Neural cell (in vitro differentiated cells): ENCODE measurements around the gene GRWD1. TPM values are rescaled to one million over a fixed set of nuclear protein-coding genes. Genes with fewer than 3 reads are reported as not detected.

ENCODE experiments used
- H2AFZ ChIP-seq: fragments of 200-600, 300-800 bp; sonication (generic), shearing (Covaris generic); 2 replicates; pipeline ENCODE4 v1.6.0; 2014; ENCODE audit warnings: low read depth, mild to moderate bottlenecking, antibody characterized with exemption, low read length, moderate library complexity
- H3F3A ChIP-seq: fragments of 200-600 bp; shearing (Covaris generic); 2 replicates; pipeline ENCODE4 v1.6.1; 2016; ENCODE audit warnings: mild to moderate bottlenecking, moderate library complexity, mixed read lengths, antibody characterized with exemption, low read length; ENCODE audit not compliant: insufficient read depth, poor library complexity, severe bottlenecking
- H3K27ac ChIP-seq: fragments of 200-600, 300-800 bp; sonication (generic), shearing (Covaris generic); 2 replicates; pipeline ENCODE4 v1.5.1; 2014; ENCODE audit warnings: mild to moderate bottlenecking, low read length, moderate library complexity
- H3K27me3 ChIP-seq: fragments of 300-800, 200-600 bp; sonication (generic), shearing (Covaris generic); 2 replicates; pipeline ENCODE4 v1.6.0; 2014; ENCODE audit warnings: mild to moderate bottlenecking, low read depth, low read length, moderate library complexity; ENCODE audit not compliant: insufficient read depth
- H3K36me3 ChIP-seq: fragments of 300-800, 200-600 bp; sonication (generic), shearing (Covaris generic); 2 replicates; pipeline ENCODE4 v1.5.1; 2014; ENCODE audit warnings: mild to moderate bottlenecking, antibody characterized with exemption, low read length, moderate library complexity; ENCODE audit not compliant: insufficient read depth
- H3K4me2 ChIP-seq: fragments of 300-800, 200-600 bp; sonication (generic), shearing (Covaris generic); 2 replicates; pipeline ENCODE4 v1.6.0; 2014; ENCODE audit warnings: mild to moderate bottlenecking, low read length
- H3K4me3 ChIP-seq: fragments of 300-800, 200-600 bp; sonication (generic), shearing (Covaris generic); 2 replicates; pipeline ENCODE4 v1.5.1; 2014; ENCODE audit warnings: mild to moderate bottlenecking, low read length, moderate library complexity
- H3K79me2 ChIP-seq: fragments of 200-600 bp; shearing (Covaris generic); replicated peaks from 2 replicates; pipeline ENCODE4 v1.6.0; 2014; ENCODE audit warnings: mild to moderate bottlenecking, low read length, moderate library complexity; ENCODE audit not compliant: insufficient read depth
- H3K9ac ChIP-seq: fragments of 300-800, 200-600 bp; sonication (generic), shearing (Covaris generic); 2 replicates; pipeline ENCODE4 v1.6.1; 2016; ENCODE audit warnings: mild to moderate bottlenecking, low read length, mixed read lengths
- H3K9me2 ChIP-seq: fragments of 200-600 bp; shearing (Covaris generic); 2 replicates; pipeline ENCODE4 v1.6.1; 2016; ENCODE audit warnings: mild to moderate bottlenecking, low read length, mixed read lengths; ENCODE audit not compliant: insufficient read depth
- H3K9me3 ChIP-seq: fragments of 200-600, 300-800 bp; sonication (generic), shearing (Covaris generic); 2 replicates; pipeline ENCODE4 v1.6.1; 2016; ENCODE audit warnings: mild to moderate bottlenecking, mixed run types, low read length, moderate library complexity, mixed read lengths
- H4K20me1 ChIP-seq: fragments of 200-600 bp; shearing (Covaris generic); 2 replicates; pipeline ENCODE4 v1.6.1; 2016; ENCODE audit warnings: mild to moderate bottlenecking, mixed run types; ENCODE audit not compliant: insufficient read depth
- EP300 ChIP-seq: fragments of 450-650 bp; conservative IDR thresholded peaks from 2 replicates; pipeline ENCODE4 v1.6.1; 2014; ENCODE audit warnings: antibody characterized with exemption, mild to moderate bottlenecking, moderate library complexity; ENCODE audit not compliant: poor library complexity, severe bottlenecking
- EZH2 ChIP-seq: fragments of 200-600, 300-800 bp; shearing (Covaris generic), sonication (generic); IDR thresholded peaks from 2 replicates; pipeline ENCODE4 v1.6.1; 2014; ENCODE audit warnings: antibody characterized with exemption, low read length, borderline replicate concordance, mild to moderate bottlenecking; ENCODE audit not compliant: insufficient read depth, poor library complexity, severe bottlenecking
- MXI1 ChIP-seq: fragments of 450-650 bp; conservative IDR thresholded peaks from 2 replicates; pipeline ENCODE4 v1.6.1; 2014; ENCODE audit warnings: antibody characterized with exemption, mild to moderate bottlenecking; ENCODE audit not compliant: poor library complexity, severe bottlenecking
- POLR2AphosphoS5 ChIP-seq: IDR thresholded peaks from 2 replicates; pipeline ENCODE4 v1.6.1; 2012
- RAD21 ChIP-seq: fragments of 450-650 bp; conservative IDR thresholded peaks from 2 replicates; pipeline ENCODE4 v1.6.1; 2014; ENCODE audit warnings: antibody characterized with exemption, mild to moderate bottlenecking, moderate library complexity
- REST ChIP-seq: IDR thresholded peaks from 2 replicates; pipeline ENCODE4 v1.6.1; 2012; ENCODE audit warnings: borderline replicate concordance
- SMC3 ChIP-seq: fragments of 450-650 bp; conservative IDR thresholded peaks from 2 replicates; pipeline ENCODE4 v1.6.1; 2014; ENCODE audit warnings: antibody characterized with exemption, mild to moderate bottlenecking, moderate library complexity; ENCODE audit not compliant: poor library complexity
- TAF1 ChIP-seq: IDR thresholded peaks from 2 replicates; pipeline ENCODE4 v1.6.1; 2012; ENCODE audit warnings: low read depth
- polyA plus RNA-seq: library from polyadenylated mRNA; depleted of rRNA; stranded (reverse); fragments of >200 nt; gene quantifications from 2 replicates; pipeline ENCODE4 v1.2.3, GENCODE V29; 2014
- TF ChIP-seq, protein P1 (sequence below): fragments of 450-650 bp; IDR thresholded peaks from 2 replicates; pipeline ENCODE4 v1.5.1; 2014; ENCODE audit warnings: antibody characterized with exemption, mild to moderate bottlenecking, moderate library complexity; ENCODE audit not compliant: poor library complexity, severe bottlenecking

The GRWD1 gene
- polyA plus RNA-seq, 1 donor from 2014 or later, result 11.8 TPM

- Histone ChIP-seq H3K4me3 (no peak overlapping the region), H2AFZ (no peak overlapping the region)
Measured at GRCh38 chr19:48405850-48406249, 39.9 kb upstream of the GRWD1 start.

DNA sequence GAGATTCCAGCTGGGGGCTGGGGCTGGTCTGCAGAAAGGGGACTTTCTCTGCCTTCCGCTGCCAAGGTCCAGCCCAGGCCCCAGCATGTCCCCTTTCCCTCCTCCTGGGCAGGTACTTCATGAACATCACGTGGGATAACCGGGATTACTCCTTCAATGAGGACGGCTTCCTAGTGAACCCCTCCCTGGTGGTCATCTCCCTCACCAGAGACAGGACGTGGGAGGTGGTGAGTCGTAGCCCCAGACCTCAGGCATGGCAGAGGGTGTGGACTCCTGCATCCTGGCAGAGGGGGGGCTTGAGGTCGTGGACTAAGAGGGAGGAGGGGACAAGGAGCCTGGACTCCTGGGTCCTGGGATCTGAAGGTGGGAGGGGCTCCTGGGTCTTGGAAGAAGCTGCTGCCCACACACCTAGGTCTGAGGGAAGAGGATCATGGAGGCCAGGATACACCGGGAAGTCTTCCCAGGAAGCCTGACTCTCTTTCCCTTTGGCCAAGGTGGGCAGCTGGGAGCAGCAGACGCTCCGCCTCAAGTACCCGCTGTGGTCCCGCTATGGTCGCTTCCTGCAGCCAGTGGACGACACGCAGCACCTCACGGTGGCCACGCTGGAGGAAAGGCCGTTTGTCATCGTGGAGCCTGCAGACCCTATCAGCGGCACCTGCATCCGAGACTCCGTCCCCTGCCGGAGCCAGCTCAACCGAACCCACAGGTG lies 31.8 kb upstream of the GRWD1 start:
- no peaks in the 10 kb centered on the region for H3K9me3 ChIP-seq
- H3K9ac ChIP-seq, result no peak overlapping the region
- H3F3A ChIP-seq, result no peaks in the 10 kb centered on the region
- H4K20me1 ChIP-seq, result no peaks in the 10 kb centered on the region
- H3K4me2 ChIP-seq, result no peak overlapping the region
- H3K4me3 ChIP-seq, result no peak overlapping the region
- no peaks in the 10 kb centered on the region for H3K27me3 ChIP-seq
- H3K36me3 ChIP-seq, result peaks cover 7% of the 10 kb centered on the region
- no peak overlapping the region for H2AFZ ChIP-seq
- no peaks in the 10 kb centered on the region for H3K9me2 ChIP-seq
- no peaks in the 10 kb centered on the region for H3K79me2 ChIP-seq
- H3K27ac ChIP-seq, result no peak overlapping the region
- TF ChIP-seq POLR2AphosphoS5 (no peak), TAF1 (no peak), EZH2 (no peak), RAD21 (no peak), SMC3 (no peak), EP300 (no peak), MXI1 (no peak)
- TF ChIP-seq, protein P1, sequence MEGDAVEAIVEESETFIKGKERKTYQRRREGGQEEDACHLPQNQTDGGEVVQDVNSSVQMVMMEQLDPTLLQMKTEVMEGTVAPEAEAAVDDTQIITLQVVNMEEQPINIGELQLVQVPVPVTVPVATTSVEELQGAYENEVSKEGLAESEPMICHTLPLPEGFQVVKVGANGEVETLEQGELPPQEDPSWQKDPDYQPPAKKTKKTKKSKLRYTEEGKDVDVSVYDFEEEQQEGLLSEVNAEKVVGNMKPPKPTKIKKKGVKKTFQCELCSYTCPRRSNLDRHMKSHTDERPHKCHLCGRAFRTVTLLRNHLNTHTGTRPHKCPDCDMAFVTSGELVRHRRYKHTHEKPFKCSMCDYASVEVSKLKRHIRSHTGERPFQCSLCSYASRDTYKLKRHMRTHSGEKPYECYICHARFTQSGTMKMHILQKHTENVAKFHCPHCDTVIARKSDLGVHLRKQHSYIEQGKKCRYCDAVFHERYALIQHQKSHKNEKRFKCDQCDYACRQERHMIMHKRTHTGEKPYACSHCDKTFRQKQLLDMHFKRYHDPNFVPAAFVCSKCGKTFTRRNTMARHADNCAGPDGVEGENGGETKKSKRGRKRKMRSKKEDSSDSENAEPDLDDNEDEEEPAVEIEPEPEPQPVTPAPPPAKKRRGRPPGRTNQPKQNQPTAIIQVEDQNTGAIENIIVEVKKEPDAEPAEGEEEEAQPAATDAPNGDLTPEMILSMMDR, result no peak

More at GRCh38 chr19:48405850-48406249, 39.9 kb upstream of the GRWD1 start:
- H3K36me3 ChIP-seq, result no peaks in the 10 kb centered on the region
- no peaks in the 10 kb centered on the region for H3F3A ChIP-seq
- H3K9me3 ChIP-seq, result no peaks in the 10 kb centered on the region
- H4K20me1 ChIP-seq, result no peaks in the 10 kb centered on the region
- TF ChIP-seq EZH2, result no peak
- no peak for TF ChIP-seq REST
- TF ChIP-seq TAF1, result no peak
- no peak for TF ChIP-seq POLR2AphosphoS5
- TF ChIP-seq, protein P1, result no peak
- TF ChIP-seq SMC3, result no peak
- TF ChIP-seq EP300, result no peak
- TF ChIP-seq RAD21, result no peak
- no peak overlapping the region for H3K9ac ChIP-seq
- no peak overlapping the region for H3K27ac ChIP-seq
- no peaks in the 10 kb centered on the region for H3K27me3 ChIP-seq
- H3K79me2 ChIP-seq, result no peaks in the 10 kb centered on the region
- H3K9me2 ChIP-seq, result no peaks in the 10 kb centered on the region
- H3K4me2 ChIP-seq, result no peak overlapping the region
